Osteoblast (primary cell): ENCODE data around the gene RNASE7. TPM values are rescaled to one million over a fixed set of nuclear protein-coding genes. Genes with fewer than 3 reads are reported as not detected.

ENCODE experiments used
- DNase-seq: peaks from one replicate; pipeline ENCODE4 v3.0.0; 2011; ENCODE audit warnings: low spot score, mixed read lengths; ENCODE audit not compliant: insufficient read length; ENCODE audit errors: missing footprints
- H2AFZ ChIP-seq: 2 replicates; pipeline ENCODE4 v1.6.0; 2011; ENCODE audit warnings: mild to moderate bottlenecking, low read length
- H3K27ac ChIP-seq: 2 replicates; pipeline ENCODE4 v1.5.1; 2011; ENCODE audit warnings: mild to moderate bottlenecking, low read depth, low read length, moderate library complexity
- H3K27me3 ChIP-seq: 2 replicates; pipeline ENCODE4 v1.6.0; 2012; ENCODE audit warnings: mild to moderate bottlenecking, control low read depth, inconsistent platforms, low read length, moderate library complexity; ENCODE audit not compliant: insufficient read depth
- H3K36me3 ChIP-seq: 2 replicates; pipeline ENCODE4 v1.5.1; 2011; ENCODE audit warnings: mild to moderate bottlenecking, low read length, control low read depth, moderate library complexity; ENCODE audit not compliant: insufficient read depth
- H3K4me1 ChIP-seq: 2 replicates; pipeline ENCODE4 v1.5.1; 2011; ENCODE audit warnings: mild to moderate bottlenecking, low read length, control low read depth, moderate library complexity; ENCODE audit not compliant: insufficient read depth
- H3K4me2 ChIP-seq: 2 replicates; pipeline ENCODE4 v1.6.0; 2011; ENCODE audit warnings: mild to moderate bottlenecking, low read length; ENCODE audit not compliant: insufficient read depth
- H3K4me3 ChIP-seq: fragments of 200-600 bp; sonication (generic); 3 replicates; pipeline ENCODE4 v1.5.1; 2012; ENCODE audit warnings: mild to moderate bottlenecking, low read length, inconsistent platforms; ENCODE audit not compliant: insufficient read depth
- H3K79me2 ChIP-seq: 2 replicates; pipeline ENCODE4 v1.6.0; 2012; ENCODE audit warnings: mild to moderate bottlenecking, low read length, control low read depth, inconsistent platforms; ENCODE audit not compliant: insufficient read depth
- H3K9me3 ChIP-seq: 2 replicates; pipeline ENCODE4 v1.5.1; 2011; ENCODE audit warnings: low read depth, low read length, control low read depth
- H4K20me1 ChIP-seq: 2 replicates; pipeline ENCODE4 v1.6.0; 2012; ENCODE audit warnings: mild to moderate bottlenecking, low read length, control low read depth; ENCODE audit not compliant: insufficient read depth
- total RNA-seq: library from RNA; depleted of rRNA; stranded (reverse); fragments of >200 nt; gene quantifications from 2 replicates; pipeline ENCODE4 v1.2.3, GENCODE V29; 2012
- TF ChIP-seq, protein P1 (sequence below): IDR thresholded peaks from 2 replicates; pipeline ENCODE4 v1.5.1; 2011; ENCODE audit warnings: mild to moderate bottlenecking, low read depth, low read length, moderate library complexity; ENCODE audit errors: extremely low read depth

Gene RNASE7
- total RNA-seq, 1 donor: not detected

DNA sequence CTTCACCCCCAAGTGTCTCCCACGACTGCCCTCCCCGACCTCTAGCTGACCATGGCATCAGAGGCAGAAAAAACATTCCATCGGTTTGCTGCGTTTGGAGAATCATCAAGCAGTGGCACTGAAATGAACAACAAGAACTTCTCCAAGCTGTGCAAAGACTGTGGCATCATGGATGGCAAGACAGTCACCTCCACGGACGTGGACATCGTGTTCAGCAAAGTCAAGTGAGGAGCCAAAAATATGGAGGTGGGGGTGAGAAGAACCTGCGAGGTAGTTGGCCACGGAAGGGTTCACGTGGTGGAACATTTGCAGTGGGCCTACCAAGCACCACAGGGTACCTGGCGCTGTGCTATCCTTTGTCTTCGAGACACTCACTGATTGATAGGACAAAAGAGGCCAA, 11.6 kb upstream of the RNASE7 start:
- no peak overlapping the region for H3K4me2 ChIP-seq
- H3K79me2 ChIP-seq: no peaks in the 10 kb centered on the region
- H3K4me1 ChIP-seq: no peaks in the 10 kb centered on the region
- H4K20me1 ChIP-seq: no peaks in the 10 kb centered on the region
- H3K4me3 ChIP-seq: no peak overlapping the region
- H3K36me3 ChIP-seq: no peaks in the 10 kb centered on the region
- no peaks in the 10 kb centered on the region for H3K9me3 ChIP-seq
- DNase-seq: peak; percentile 62
- TF ChIP-seq, protein P1, sequence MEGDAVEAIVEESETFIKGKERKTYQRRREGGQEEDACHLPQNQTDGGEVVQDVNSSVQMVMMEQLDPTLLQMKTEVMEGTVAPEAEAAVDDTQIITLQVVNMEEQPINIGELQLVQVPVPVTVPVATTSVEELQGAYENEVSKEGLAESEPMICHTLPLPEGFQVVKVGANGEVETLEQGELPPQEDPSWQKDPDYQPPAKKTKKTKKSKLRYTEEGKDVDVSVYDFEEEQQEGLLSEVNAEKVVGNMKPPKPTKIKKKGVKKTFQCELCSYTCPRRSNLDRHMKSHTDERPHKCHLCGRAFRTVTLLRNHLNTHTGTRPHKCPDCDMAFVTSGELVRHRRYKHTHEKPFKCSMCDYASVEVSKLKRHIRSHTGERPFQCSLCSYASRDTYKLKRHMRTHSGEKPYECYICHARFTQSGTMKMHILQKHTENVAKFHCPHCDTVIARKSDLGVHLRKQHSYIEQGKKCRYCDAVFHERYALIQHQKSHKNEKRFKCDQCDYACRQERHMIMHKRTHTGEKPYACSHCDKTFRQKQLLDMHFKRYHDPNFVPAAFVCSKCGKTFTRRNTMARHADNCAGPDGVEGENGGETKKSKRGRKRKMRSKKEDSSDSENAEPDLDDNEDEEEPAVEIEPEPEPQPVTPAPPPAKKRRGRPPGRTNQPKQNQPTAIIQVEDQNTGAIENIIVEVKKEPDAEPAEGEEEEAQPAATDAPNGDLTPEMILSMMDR: no peak
- no peak overlapping the region for H3K27ac ChIP-seq
- H2AFZ ChIP-seq: no peak overlapping the region
- H3K27me3 ChIP-seq: peaks cover 59% of the 10 kb centered on the region

DNA sequence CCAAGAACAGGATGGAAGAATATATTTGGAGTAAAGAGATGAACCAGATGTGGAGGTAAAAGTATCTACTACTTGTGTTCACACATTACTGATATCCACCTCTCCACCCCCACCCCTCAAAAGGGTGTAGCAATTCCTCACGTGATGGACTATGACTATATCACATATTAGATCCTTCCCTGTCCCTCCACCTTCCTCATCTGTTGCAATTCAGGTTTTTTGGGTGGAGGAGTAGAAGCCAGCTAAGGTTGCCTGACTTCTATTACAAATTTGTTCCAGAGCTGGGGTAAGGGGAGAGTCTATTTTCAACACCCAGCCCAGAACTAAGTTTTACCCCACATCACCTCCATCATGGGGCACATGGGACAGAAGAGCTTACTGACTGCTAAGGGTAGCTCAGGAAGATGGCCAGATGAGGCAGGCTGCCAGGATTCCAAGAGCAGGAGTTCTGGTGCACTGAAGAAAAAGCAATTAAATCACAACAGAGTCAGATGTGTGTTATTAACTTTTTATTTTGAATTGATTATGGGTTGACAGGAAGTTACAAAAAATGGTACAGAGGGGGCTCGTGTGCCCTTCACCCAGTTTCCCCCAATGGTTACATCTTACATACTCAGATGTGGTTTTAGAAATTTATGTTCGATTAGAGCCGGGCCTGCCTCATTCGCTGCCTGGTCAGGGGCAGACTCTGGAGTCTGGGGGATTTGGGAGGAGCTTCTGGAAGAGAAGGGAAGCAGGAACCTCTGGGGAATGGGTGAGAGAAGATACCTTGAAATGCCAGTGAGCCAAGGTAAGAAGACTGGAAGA, 9.6 kb upstream of the RNASE7 start:
- Histone ChIP-seq H2AFZ (no peak overlapping the region), H3K4me1 (no peaks in the 10 kb centered on the region), H3K27me3 (peaks cover 49% of the 10 kb centered on the region), H3K4me3 (no peak overlapping the region), H3K36me3 (no peaks in the 10 kb centered on the region), H3K4me2 (no peak overlapping the region), H4K20me1 (no peaks in the 10 kb centered on the region), H3K9me3 (no peaks in the 10 kb centered on the region), H3K79me2 (no peaks in the 10 kb centered on the region), H3K27ac (no peak overlapping the region)
- TF ChIP-seq, protein P1: no peak
- no peak for DNase-seq

DNA sequence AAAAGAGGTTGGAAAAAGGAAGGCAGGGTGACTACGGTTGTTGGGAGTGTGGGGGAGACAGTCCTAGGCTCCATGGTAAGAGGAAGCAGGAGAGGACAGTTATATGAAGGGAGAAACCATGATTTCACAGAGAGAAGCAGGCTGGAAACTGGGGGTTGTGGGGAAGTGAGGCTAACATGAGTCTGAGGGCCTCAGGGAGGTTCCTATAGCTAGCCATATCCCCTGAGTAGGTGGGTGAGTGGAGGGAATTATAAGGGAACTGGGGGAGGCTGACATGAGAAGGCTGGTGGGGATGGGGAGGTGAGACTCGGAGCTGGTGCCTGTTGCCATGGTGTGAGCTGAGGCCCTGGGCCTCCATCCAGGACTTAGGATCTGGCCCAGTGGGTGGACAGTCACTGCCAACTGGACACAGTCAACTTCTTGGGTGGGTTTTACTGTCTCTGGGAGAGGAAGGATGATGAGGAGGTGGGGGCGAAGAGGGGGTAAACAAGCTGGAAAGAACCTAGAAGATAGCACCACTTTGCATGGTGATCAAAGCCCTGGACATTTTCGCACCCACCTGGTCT, 8.9 kb upstream of the RNASE7 start:
- no peak overlapping the region for H2AFZ ChIP-seq
- TF ChIP-seq, protein P1: no peak
- no peak overlapping the region for H3K27ac ChIP-seq
- no peak overlapping the region for H3K4me2 ChIP-seq
- H4K20me1 ChIP-seq: no peaks in the 10 kb centered on the region
- no peaks in the 10 kb centered on the region for H3K9me3 ChIP-seq
- no peaks in the 10 kb centered on the region for H3K4me1 ChIP-seq
- H3K27me3 ChIP-seq: peaks cover 49% of the 10 kb centered on the region
- H3K36me3 ChIP-seq: no peaks in the 10 kb centered on the region
- DNase-seq: peak; percentile 43
- no peaks in the 10 kb centered on the region for H3K79me2 ChIP-seq
- no peak overlapping the region for H3K4me3 ChIP-seq

DNA sequence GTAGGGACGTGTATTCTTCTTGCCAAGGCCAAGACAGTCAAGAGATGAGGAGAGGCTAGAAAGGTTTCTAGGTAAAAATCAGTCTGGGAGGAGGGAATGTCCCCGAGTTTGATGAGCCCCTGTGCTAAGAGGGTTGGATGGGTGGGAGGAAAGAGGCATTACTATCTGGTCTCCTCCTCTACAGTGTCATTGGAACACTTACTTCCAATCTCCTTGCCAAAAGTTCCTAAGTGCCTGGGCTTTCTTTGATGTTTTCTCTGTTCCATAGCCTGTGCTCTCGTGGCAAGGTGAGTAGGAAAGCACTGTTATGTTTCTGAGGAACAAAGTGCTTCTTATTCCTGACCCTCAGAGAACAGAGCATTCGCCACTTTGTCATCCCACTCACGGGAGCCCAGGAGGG, 7.5 kb upstream of the RNASE7 start, which contains the start of gene RNASE13:
RNASE13 (minus strand) TSS at position 101 of the 400 bp plus-strand sequence. CDS start 519 bp downstream, outside the sequence.
- Histone ChIP-seq H3K79me2 (no peaks in the 10 kb centered on the region), H3K4me1 (peaks cover 7% of the 10 kb centered on the region), H3K36me3 (no peaks in the 10 kb centered on the region), H3K4me3 (no peak within 1 kb of the TSS), H4K20me1 (no peaks in the 10 kb centered on the region), H3K4me2 (no peak within 1 kb of the TSS), H3K27me3 (peaks cover 49% of the 10 kb centered on the region), H3K27ac (no peak within 1 kb of the TSS), H3K9me3 (no peaks in the 10 kb centered on the region), H2AFZ (no peak within 1 kb of the TSS)
- no peak for DNase-seq
- TF ChIP-seq, protein P1: no peak
